Measurements from ENCODE around the gene EXOC4.

Gene EXOC4

GRCh38 chr7:133365917-133366316 is 113.0 kb downstream of the EXOC4 start:
- DNase-seq, result no peak

- DNase-seq, result no peak
These were observed 114.7 kb downstream of the EXOC4 start for GRCh38 chr7:133367561-133367960.

- DNase-seq, result no peak
These were observed 116.3 kb downstream of the EXOC4 start for GRCh38 chr7:133369130-133369529.

GRCh38 chr7:133371616-133372015 is 118.7 kb downstream of the EXOC4 start:
- no peak for DNase-seq

GRCh38 chr7:133372337-133372736 is 119.5 kb downstream of the EXOC4 start:
- no peak for DNase-seq

GRCh38 chr7:133376514-133376913 is 123.6 kb downstream of the EXOC4 start:
- no peak for DNase-seq

GRCh38 chr7:133381965-133382364 is 129.1 kb downstream of the EXOC4 start:
- DNase-seq, result no peak

GRCh38 chr7:133382775-133383559 is 130.1 kb downstream of the EXOC4 start:
- no peak for DNase-seq

GRCh38 chr7:133386205-133386604 is 133.3 kb downstream of the EXOC4 start:
- no peak for DNase-seq

- DNase-seq, result no peak
These were observed 136.8 kb downstream of the EXOC4 start for GRCh38 chr7:133389727-133390126.

- DNase-seq, result no peak
These were observed 138.3 kb downstream of the EXOC4 start for GRCh38 chr7:133391206-133391605.

- DNase-seq, result peak in 1 of 2 donors; percentile 2
These were observed 141.5 kb downstream of the EXOC4 start for GRCh38 chr7:133394369-133394768.

- DNase-seq, result no peak
These were observed 142.7 kb downstream of the EXOC4 start for GRCh38 chr7:133395551-133395950.

- no peak for DNase-seq
These were observed 145.6 kb downstream of the EXOC4 start for GRCh38 chr7:133398506-133398905.

GRCh38 chr7:133401225-133401624 is 148.3 kb downstream of the EXOC4 start:
- DNase-seq, result no peak

- DNase-seq, result no peak
These were observed 155.3 kb downstream of the EXOC4 start for GRCh38 chr7:133408212-133408611.

- no peak for DNase-seq
These were observed 156.5 kb downstream of the EXOC4 start for GRCh38 chr7:133409421-133409820.

- no peak for DNase-seq
These were observed 157.1 kb downstream of the EXOC4 start for GRCh38 chr7:133409966-133410365.

GRCh38 chr7:133411395-133411794 is 158.5 kb downstream of the EXOC4 start:
- DNase-seq, result no peak

- no peak for DNase-seq
These were observed 160.1 kb downstream of the EXOC4 start for GRCh38 chr7:133412942-133413341.

- DNase-seq, result no peak
These were observed 166.2 kb downstream of the EXOC4 start for GRCh38 chr7:133419041-133419440.

- DNase-seq, result no peak
These were observed 170.7 kb downstream of the EXOC4 start for GRCh38 chr7:133423618-133424017.

GRCh38 chr7:133428326-133428725 is 175.4 kb downstream of the EXOC4 start:
- DNase-seq, result no peak

- no peak for DNase-seq
These were observed 176.0 kb downstream of the EXOC4 start for GRCh38 chr7:133428876-133429275.

- DNase-seq, result no peak
These were observed 176.5 kb downstream of the EXOC4 start for GRCh38 chr7:133429371-133429770.
